H1 (cell line): ENCODE measurements around the gene LOC128125822.

ENCODE experiments used
- CTCF ChIA-PET: fragments of 300-600 bp; sonication (Branson Sonifier 250); formaldehyde crosslinking; loops from one replicate; lab custom pipeline; 2021; ENCODE audit not compliant: partially characterized antibody; lab: Charles Lee
- POLR2A ChIA-PET: fragments of 300-600 bp; sonication (Branson Sonifier 250); formaldehyde crosslinking; loops from one replicate; lab custom pipeline; 2021; ENCODE audit warnings: inconsistent platforms; ENCODE audit not compliant: partially characterized antibody; lab: Charles Lee
- DNase-seq, 2 experiments: peaks; one replicate each; pipeline versions ENCODE4 v3.0.0 to v3.0.0-alpha.2; 2010 to 2022; ENCODE audit warnings: low spot score in 2 of 2, low read depth in 1 of 2, mixed read lengths in 1 of 2
- FAIRE-seq: peaks from 2 replicates; lab custom pipeline; 2011; peaks lifted over from hg19 to GRCh38; lab: Jason Lieb, UNC
- H2AFZ ChIP-seq: 2 replicates; pipeline ENCODE4 v1.8.1; 2012; ENCODE audit warnings: low read length, inconsistent platforms
- H2AK5ac ChIP-seq: 2 replicates; pipeline ENCODE4 v1.6.1; 2013; ENCODE audit warnings: low read depth, low read length
- H2BK120ac ChIP-seq: replicated peaks from 2 replicates; pipeline ENCODE3; 2013; ENCODE audit warnings: low read depth, low read length, inconsistent platforms
- H2BK12ac ChIP-seq: 2 replicates; pipeline ENCODE4 v1.6.1; 2013; ENCODE audit warnings: low read depth, low read length
- H2BK15ac ChIP-seq: 2 replicates; pipeline ENCODE4 v1.6.1; 2013; ENCODE audit warnings: low read length
- H2BK20ac ChIP-seq: 2 replicates; pipeline ENCODE4 v1.6.1; 2013; ENCODE audit warnings: low read length
- H2BK5ac ChIP-seq: 2 replicates; pipeline ENCODE4 v1.6.1; 2013; ENCODE audit warnings: low read depth, low read length
- H3K14ac ChIP-seq: 2 replicates; pipeline ENCODE4 v1.6.1; 2013; ENCODE audit warnings: inconsistent platforms; ENCODE audit not compliant: insufficient read length
- H3K18ac ChIP-seq: 2 replicates; pipeline ENCODE4 v1.6.1; 2013; ENCODE audit warnings: low read length; ENCODE audit errors: extremely low read depth
- H3K23ac ChIP-seq: 2 replicates; pipeline ENCODE4 v1.6.1; 2013; ENCODE audit warnings: inconsistent platforms; ENCODE audit not compliant: insufficient read length
- H3K23me2 ChIP-seq: 2 replicates; pipeline ENCODE4 v1.6.1; 2013; ENCODE audit warnings: low read depth, low read length
- H3K27ac ChIP-seq: 2 replicates; pipeline ENCODE4 v1.6.1; 2011; ENCODE audit warnings: low read depth, low read length, inconsistent platforms
- H3K27me3 ChIP-seq, 4 experiments: replicated peaks in 1 of 4; 1 replicate in 1 of 4; 2 replicates in 3 of 4; pipeline versions ENCODE4 v1.6.1 to v1.8.1; 2011 to 2013; ENCODE audit warnings: low read length in 3 of 4, mild to moderate bottlenecking in 3 of 4, inconsistent platforms in 2 of 4, mixed read lengths in 2 of 4, moderate library complexity in 1 of 4; ENCODE audit not compliant: control insufficient read depth in 3 of 4, insufficient read depth in 3 of 4; ENCODE audit errors: extremely low read depth in 1 of 4
- H3K36me3 ChIP-seq, 4 experiments: 2 replicates each; pipeline versions ENCODE4 v1.6.1 to v1.8.1; 2011 to 2013; ENCODE audit warnings: mild to moderate bottlenecking in 4 of 4, low read length in 3 of 4, moderate library complexity in 2 of 4, control low read depth in 1 of 4, inconsistent platforms in 1 of 4; ENCODE audit not compliant: insufficient read depth in 4 of 4, control insufficient read depth in 2 of 4
- H3K4ac ChIP-seq: replicated peaks from 2 replicates; pipeline ENCODE3; 2013; ENCODE audit warnings: low read length, low read depth, mixed read lengths, inconsistent platforms; ENCODE audit not compliant: insufficient read length
- H3K4me1 ChIP-seq, 4 experiments: replicated peaks in 1 of 4; 1 replicate in 1 of 4; 2 replicates in 3 of 4; pipeline versions ENCODE4 v1.6.1 to v1.8.1; 2011 to 2013; ENCODE audit warnings: low read length in 3 of 4, inconsistent platforms in 2 of 4, mixed read lengths in 1 of 4; ENCODE audit not compliant: insufficient read depth in 4 of 4, control insufficient read depth in 3 of 4
- H3K4me2 ChIP-seq, 2 experiments: 2 replicates each; pipeline versions ENCODE4 v1.6.1 to v1.8.1; 2011 to 2013; ENCODE audit warnings: low read depth in 2 of 2, low read length in 2 of 2, control low read depth in 1 of 2, inconsistent platforms in 1 of 2, mild to moderate bottlenecking in 1 of 2; ENCODE audit not compliant: insufficient read depth in 1 of 2
- H3K4me3 ChIP-seq, 4 experiments: fragments of 200-600, 300-600 bp in 1 of 4; sonication (generic), shearing (Covaris generic), sonication (Bioruptor Twin) in 1 of 4; 2 replicates each; pipeline versions ENCODE4 v1.5.1 to v1.8.1; 2011 to 2016; ENCODE audit warnings: low read length in 4 of 4, low read depth in 3 of 4, control low read depth in 2 of 4, inconsistent platforms in 2 of 4, mild to moderate bottlenecking in 2 of 4, mixed read lengths in 1 of 4, moderate library complexity in 1 of 4; ENCODE audit not compliant: insufficient read depth in 2 of 4; ENCODE audit errors: extremely low read depth in 1 of 4
- H3K56ac ChIP-seq: replicated peaks from 2 replicates; pipeline ENCODE3; 2013; ENCODE audit warnings: low read depth, mild to moderate bottlenecking, mixed read lengths, low read length, inconsistent platforms; ENCODE audit not compliant: insufficient read length
- H3K79me1 ChIP-seq: 2 replicates; pipeline ENCODE4 v1.6.1; 2013; ENCODE audit warnings: low read depth, low read length, control low read depth
- H3K79me2 ChIP-seq, 2 experiments: 2 replicates each; pipeline versions ENCODE4 v1.6.1 to v1.8.1; 2012 to 2013; ENCODE audit warnings: low read length in 2 of 2, mild to moderate bottlenecking in 2 of 2, inconsistent platforms in 1 of 2; ENCODE audit not compliant: insufficient read depth in 2 of 2, control insufficient read depth in 1 of 2
- H3K9ac ChIP-seq, 4 experiments: replicated peaks in 1 of 4; 1 replicate in 1 of 4; 2 replicates in 3 of 4; pipeline versions ENCODE4 v1.6.1 to v1.8.1; 2011 to 2013; ENCODE audit warnings: low read depth in 3 of 4, low read length in 3 of 4, control low read depth in 2 of 4, mild to moderate bottlenecking in 2 of 4, moderate library complexity in 2 of 4, inconsistent platforms in 1 of 4; ENCODE audit errors: extremely low read depth in 1 of 4
- H3K9me3 ChIP-seq, 2 experiments: 2 replicates each; pipeline versions ENCODE4 v1.6.1 to v1.8.1; 2012 to 2013; ENCODE audit warnings: mild to moderate bottlenecking in 2 of 2, moderate library complexity in 2 of 2, control low read depth in 1 of 2, inconsistent platforms in 1 of 2, low read depth in 1 of 2, low read length in 1 of 2, mixed read lengths in 1 of 2; ENCODE audit not compliant: insufficient read depth in 2 of 2
- H4K20me1 ChIP-seq, 2 experiments: replicated peaks in 1 of 2; 2 replicates each; pipeline versions ENCODE3 to v1.8.1; 2011 to 2013; ENCODE audit warnings: inconsistent platforms in 2 of 2, low read length in 2 of 2, mild to moderate bottlenecking in 1 of 2; ENCODE audit not compliant: insufficient read depth in 2 of 2, control insufficient read depth in 1 of 2
- H4K5ac ChIP-seq: 2 replicates; pipeline ENCODE4 v1.6.1; 2013; ENCODE audit warnings: low read length, low read depth, mixed read lengths, inconsistent platforms; ENCODE audit not compliant: insufficient read length
- H4K8ac ChIP-seq: 2 replicates; pipeline ENCODE4 v1.8.0; 2013; ENCODE audit warnings: mild to moderate bottlenecking, moderate library complexity, low read length, inconsistent platforms; ENCODE audit not compliant: insufficient read depth; ENCODE audit errors: extremely low read depth
- H4K91ac ChIP-seq: replicated peaks from 2 replicates; pipeline ENCODE3; 2013; ENCODE audit warnings: low read length, mixed read lengths, inconsistent platforms; ENCODE audit not compliant: insufficient read length
- ASH2L ChIP-seq: fragments of 200-600, 300-600 bp; sonication (generic); IDR thresholded peaks from one replicate; pipeline ENCODE4 v1.7.1; 2017; ENCODE audit warnings: low read length
- NANOG ChIP-seq: IDR thresholded peaks from 2 replicates; pipeline ENCODE4 v1.6.1; 2011; ENCODE audit warnings: low read length, low read depth, mild to moderate bottlenecking, inconsistent platforms; ENCODE audit not compliant: insufficient read depth, poor library complexity, severe bottlenecking
- POLR2A ChIP-seq, 2 experiments: IDR thresholded peaks; 1 replicate in 1 of 2; 2 replicates in 1 of 2; pipeline ENCODE4 v1.6.1; 2011; ENCODE audit warnings: low read depth in 2 of 2, low read length in 2 of 2, mild to moderate bottlenecking in 2 of 2; ENCODE audit errors: control extremely low read depth in 1 of 2
- SRF ChIP-seq: IDR thresholded peaks from 2 replicates; pipeline ENCODE4 v1.6.1; 2011; ENCODE audit warnings: mild to moderate bottlenecking, low read depth, low read length, moderate library complexity
- WGBS, 2 experiments: shearing (Covaris generic) in 1 of 2; methylation state at CpG; one replicate each; pipeline versions ENCODE4 v1.1.6 to v1.1.7; 2013 to 2015; ENCODE audit warnings: low lambda C conversion rate in 2 of 2, mixed read lengths in 2 of 2, inconsistent platforms in 1 of 2, low coverage in 1 of 2, missing lambda C conversion rate in 1 of 2; ENCODE audit not compliant: insufficient replicate concordance in 2 of 2, insufficient coverage in 1 of 2, insufficient read length in 1 of 2; ENCODE audit errors: extremely low coverage in 1 of 2, missing lambda C conversion rate in 1 of 2; 5-methylcytosine and 5-hydroxymethylcytosine counted together
- TF ChIP-seq, protein P1 (sequence below): IDR thresholded peaks from 2 replicates; pipeline ENCODE4 v1.6.1; 2012; ENCODE audit warnings: inconsistent platforms

Gene LOC128125822

DNA sequence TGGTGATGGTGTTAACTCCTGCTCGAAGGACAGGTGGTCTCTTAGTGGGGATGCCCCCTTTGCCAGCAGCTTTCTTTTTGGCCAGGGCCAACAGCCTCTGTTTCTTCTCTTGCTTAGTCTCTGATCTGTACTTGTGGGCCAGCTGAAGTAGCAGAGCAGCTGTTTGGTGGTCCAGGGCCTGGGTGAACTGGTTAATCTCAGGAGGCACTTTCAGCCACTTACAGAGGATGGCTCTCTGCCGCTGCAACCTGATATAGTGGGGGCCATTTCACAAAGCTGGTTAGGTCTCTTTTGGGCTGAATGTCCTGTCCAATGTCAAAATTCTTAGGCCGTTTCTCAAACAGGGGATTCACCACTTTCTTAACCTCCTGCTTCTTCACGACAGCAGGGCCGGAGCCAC is 23.2 kb upstream of the LOC128125822 start:
- Histone ChIP-seq H3K18ac (no peak overlapping the region; the same call in 1 of the 2 replicates), H3K36me3 (no peaks in the 10 kb centered on the region), H2BK15ac (no peak overlapping the region), H3K23me2 (no peaks in the 10 kb centered on the region), H3K9me3 (no peaks in the 10 kb centered on the region), H2BK120ac (no peak overlapping the region), H4K20me1 (no peaks in the 10 kb centered on the region), H3K4me1 (no peaks in the 10 kb centered on the region), H3K56ac (no peak overlapping the region), H2AK5ac (no peak overlapping the region), H3K79me1 (no peaks in the 10 kb centered on the region), H3K9ac (no peak overlapping the region), H2AFZ (no peak overlapping the region), H3K27ac (no peak overlapping the region), H3K4me3 (no peak overlapping the region), H4K91ac (no peak overlapping the region), H3K23ac (no peak overlapping the region), H2BK5ac (no peak overlapping the region), H3K27me3 (no peaks in the 10 kb centered on the region), H2BK20ac (no peak overlapping the region), H4K5ac (no peak overlapping the region), H2BK12ac (no peak overlapping the region), H3K4me2 (no peak overlapping the region), H3K4ac (no peak overlapping the region), H3K14ac (no peak overlapping the region), H3K79me2 (no peaks in the 10 kb centered on the region), H4K8ac (no peak overlapping the region)
- TF ChIP-seq, protein P1, sequence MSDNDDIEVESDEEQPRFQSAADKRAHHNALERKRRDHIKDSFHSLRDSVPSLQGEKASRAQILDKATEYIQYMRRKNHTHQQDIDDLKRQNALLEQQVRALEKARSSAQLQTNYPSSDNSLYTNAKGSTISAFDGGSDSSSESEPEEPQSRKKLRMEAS: no peak
- TF ChIP-seq ASH2L (no peak), NANOG (no peak), POLR2A (IDR thresholded peaks at IDR 0.05; ENCODE audit: control extremely low read depth in 1 of 2, low read depth in 2 of 2, low read length in 2 of 2) (no peak), SRF (no peak)
- WGBS, 2 experiments: 94% methylated on average over 5 of the region's 5 CpGs; no CpG with 5 or more reads in 1 of the 2 experiments
- CTCF ChIA-PET: interaction anchor here (0.6 to 1.3 kb wide), 2 partner anchors 8 to 241 kb away, joined by 3 read pairs; no protein-coding TSS in a partner anchor
- no peak for DNase-seq
- POLR2A ChIA-PET: interaction anchor here (1.1 to 1.3 kb wide), 2 partner anchors 17 to 24 kb away, joined by 3 to 5 read pairs; no protein-coding TSS in a partner anchor
- FAIRE-seq: no peak
